Gastrocnemius medialis (tissue), 4 donors: ENCODE measurements around the gene DNM2. TPM values are rescaled to one million over a fixed set of nuclear protein-coding genes. Genes with fewer than 3 reads are reported as not detected.
A peak's percentile ranks its signal among the peaks of the same experiment; 100 is the strongest.

Source experiments
- ATAC-seq, 2 donors: fragments of 150-250 bp; one replicate each; pipeline ENCODE4 v1.9.1; 2016
- DNase-seq, 2 donors: peaks; one replicate each; pipeline ENCODE4 v3.0.0-alpha.2; 2019
- H3K27ac ChIP-seq, 4 donors: fragments of 200-600 bp; sonication (generic); 1 replicate in 1 of 4; 2 replicates in 3 of 4; pipeline ENCODE4 v1.5.1; 2016 to 2018; ENCODE audit warnings: mild to moderate bottlenecking in 2 of 4, moderate library complexity in 1 of 4
- H3K27me3 ChIP-seq, 3 donors: fragments of 200-600 bp; sonication (generic) in 2 of 3; 1 replicate in 1 of 3; 2 replicates in 2 of 3; pipeline versions ENCODE4 v1.5.1 to v1.6.0; 2016 to 2019; ENCODE audit warnings: mild to moderate bottlenecking in 1 of 3, moderate library complexity in 1 of 3
- H3K36me3 ChIP-seq, 2 donors: fragments of 200-600 bp; sonication (generic) in 1 of 2; one replicate each; pipeline ENCODE4 v1.5.1; 2017 to 2018
- H3K4me1 ChIP-seq, 2 donors: fragments of 200-600 bp; sonication (generic) in 1 of 2; one replicate each; pipeline ENCODE4 v1.5.1; 2016 to 2017; ENCODE audit warnings: mild to moderate bottlenecking in 2 of 2
- H3K4me3 ChIP-seq, 4 donors: fragments of 200-600 bp; sonication (generic) in 3 of 4; 1 replicate in 1 of 4; 2 replicates in 3 of 4; pipeline ENCODE4 v1.5.1; 2016 to 2019; ENCODE audit warnings: mild to moderate bottlenecking in 2 of 4
- H3K9me3 ChIP-seq, 3 donors: fragments of 200-600 bp; sonication (generic) in 2 of 3; 1 replicate in 1 of 3; 2 replicates in 2 of 3; pipeline ENCODE4 v1.5.1; 2016 to 2019
- POLR2A ChIP-seq, 2 donors: fragments of 450-650 bp; IDR thresholded peaks; one replicate each; pipeline ENCODE4 v1.6.1; 2017; ENCODE audit warnings: antibody characterized with exemption in 2 of 2, mild to moderate bottlenecking in 2 of 2, moderate library complexity in 2 of 2
- in situ Hi-C, 4 donors: fragments of 200-750 bp; cut with MboI; loops; one replicate each; pipeline versions ENCODE4 v1.15.0 to v1.8.0; 2017; ENCODE audit warnings: low sequenced_read_pairs in 4 of 4
- intact Hi-C: fragments of 100-400 bp; cut with DNase I; formaldehyde crosslinking; loops from one replicate; pipeline ENCODE4 v1.15.1; 2023; ENCODE audit warnings: low total_unique reads
- total RNA-seq, 4 donors: library from RNA; depleted of rRNA; stranded (reverse); fragments of >200 nt; gene quantifications; one replicate each; pipeline versions ENCODE4 v1.1.0 to v1.2.3, GENCODE V29; 2016
- TF ChIP-seq, protein P1 (sequence below), 5 experiments: fragments of 450-650 bp in 3 of 5; fragments of 200-600 bp in 2 of 5; sonication (generic) in 2 of 5; IDR thresholded peaks in 4 of 5; conservative IDR thresholded peaks in 1 of 5; 1 replicate in 4 of 5; 2 replicates in 1 of 5; pipeline ENCODE4 v1.5.1; 2016 to 2019; ENCODE audit warnings: antibody characterized with exemption in 5 of 5, mild to moderate bottlenecking in 3 of 5, moderate library complexity in 3 of 5

The DNM2 gene
- total RNA-seq, 4 donors from 2014 or later = 76.2 to 131 (median 108) TPM

DNA sequence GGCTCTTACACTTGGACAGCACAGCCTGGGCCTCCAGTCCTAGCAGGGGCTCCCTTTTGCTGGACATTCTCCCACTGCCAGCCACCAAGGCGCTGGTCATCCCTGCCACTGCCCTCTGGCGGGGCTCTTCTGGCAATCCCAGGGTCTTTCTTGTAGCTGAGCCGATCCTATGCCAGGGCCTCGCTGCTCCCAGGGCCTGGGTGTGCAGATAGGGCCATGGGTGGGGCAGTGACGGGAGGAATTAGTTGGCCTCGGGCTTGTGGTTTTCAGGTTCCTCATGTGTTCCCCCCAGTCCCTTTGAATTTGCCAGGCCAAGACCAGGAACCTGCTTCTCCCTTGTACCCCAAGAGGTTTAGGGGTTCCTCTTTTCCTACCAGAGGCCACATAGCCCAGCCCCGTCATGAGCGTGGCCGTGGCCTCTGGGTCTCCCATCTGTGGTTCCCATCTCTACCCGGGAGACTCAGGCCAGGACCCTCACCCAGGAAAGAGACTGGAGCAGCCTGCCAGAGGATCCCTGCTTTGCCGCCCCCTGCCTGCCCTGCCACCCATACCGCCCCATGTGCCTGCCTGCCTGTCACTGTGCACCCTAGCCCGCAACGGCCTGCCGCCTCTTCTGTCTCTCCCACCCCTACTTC lies 91.9 kb downstream of the DNM2 start:
- no peak overlapping the region for H3K27ac ChIP-seq
- H3K4me1 ChIP-seq = no peaks in the 10 kb centered on the region
- ATAC-seq (no peak), DNase-seq (no peak)
- intact Hi-C loops (no loop called here), in situ Hi-C loops (no loop called here)
- peaks cover 0 to 72% of the 10 kb centered on the region in 2 donors for H3K36me3 ChIP-seq
- H3K4me3 ChIP-seq = no peak overlapping the region
- H3K27me3 ChIP-seq = no peaks in the 10 kb centered on the region
- H3K9me3 ChIP-seq = no peaks in the 10 kb centered on the region
- TF ChIP-seq POLR2A (IDR thresholded peaks at IDR 0.05) = no peak
- TF ChIP-seq, protein P1, sequence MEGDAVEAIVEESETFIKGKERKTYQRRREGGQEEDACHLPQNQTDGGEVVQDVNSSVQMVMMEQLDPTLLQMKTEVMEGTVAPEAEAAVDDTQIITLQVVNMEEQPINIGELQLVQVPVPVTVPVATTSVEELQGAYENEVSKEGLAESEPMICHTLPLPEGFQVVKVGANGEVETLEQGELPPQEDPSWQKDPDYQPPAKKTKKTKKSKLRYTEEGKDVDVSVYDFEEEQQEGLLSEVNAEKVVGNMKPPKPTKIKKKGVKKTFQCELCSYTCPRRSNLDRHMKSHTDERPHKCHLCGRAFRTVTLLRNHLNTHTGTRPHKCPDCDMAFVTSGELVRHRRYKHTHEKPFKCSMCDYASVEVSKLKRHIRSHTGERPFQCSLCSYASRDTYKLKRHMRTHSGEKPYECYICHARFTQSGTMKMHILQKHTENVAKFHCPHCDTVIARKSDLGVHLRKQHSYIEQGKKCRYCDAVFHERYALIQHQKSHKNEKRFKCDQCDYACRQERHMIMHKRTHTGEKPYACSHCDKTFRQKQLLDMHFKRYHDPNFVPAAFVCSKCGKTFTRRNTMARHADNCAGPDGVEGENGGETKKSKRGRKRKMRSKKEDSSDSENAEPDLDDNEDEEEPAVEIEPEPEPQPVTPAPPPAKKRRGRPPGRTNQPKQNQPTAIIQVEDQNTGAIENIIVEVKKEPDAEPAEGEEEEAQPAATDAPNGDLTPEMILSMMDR (IDR thresholded peaks at IDR 0.05 in 4 of 5, conservative IDR thresholded peaks at IDR 0.05 in 1 of 5) = no peak

GRCh38 chr19:10811391-10812111 lies 93.7 kb downstream of the DNM2 start:
- in situ Hi-C loops (no loop called here), intact Hi-C loops (no loop called here)
- DNase-seq = no peak
- Histone ChIP-seq H3K4me3 (no peak overlapping the region), H3K27me3 (no peaks in the 10 kb centered on the region), H3K9me3 (no peaks in the 10 kb centered on the region), H3K27ac (no peak overlapping the region), H3K4me1 (no peaks in the 10 kb centered on the region), H3K36me3 (peaks cover 0 to 62% of the 10 kb centered on the region in 2 donors)
- TF ChIP-seq, protein P1 (IDR thresholded peaks at IDR 0.05 in 4 of 5, conservative IDR thresholded peaks at IDR 0.05 in 1 of 5) = no peak
- TF ChIP-seq POLR2A (IDR thresholded peaks at IDR 0.05) = no peak
- ATAC-seq = no peak

DNA sequence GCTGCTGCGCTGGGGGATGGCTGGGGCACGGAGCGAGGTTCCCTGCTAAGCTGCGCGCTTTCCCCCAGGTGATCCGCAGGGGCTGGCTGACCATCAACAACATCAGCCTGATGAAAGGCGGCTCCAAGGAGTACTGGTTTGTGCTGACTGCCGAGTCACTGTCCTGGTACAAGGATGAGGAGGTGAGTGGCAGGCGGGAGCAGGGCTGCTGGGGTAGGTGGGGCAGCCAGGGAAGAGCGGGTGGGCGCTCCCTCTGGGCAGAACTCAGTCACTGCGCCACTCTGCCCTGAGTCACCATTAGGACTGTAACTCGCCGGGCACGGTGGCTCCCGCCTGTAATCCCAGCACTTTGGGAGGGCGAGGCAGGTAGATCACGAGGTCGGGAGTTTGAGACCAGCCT lies 94.3 kb downstream of the DNM2 start:
- in situ Hi-C loops = no loop called here
- ATAC-seq = no peak
- no peaks in the 10 kb centered on the region for H3K9me3 ChIP-seq
- no peak for TF ChIP-seq POLR2A (IDR thresholded peaks at IDR 0.05)
- TF ChIP-seq, protein P1 (IDR thresholded peaks at IDR 0.05 in 4 of 5, conservative IDR thresholded peaks at IDR 0.05 in 1 of 5) = no peak
- no peak for DNase-seq
- no peak overlapping the region for H3K4me3 ChIP-seq
- H3K36me3 ChIP-seq = peaks cover 0 to 57% of the 10 kb centered on the region in 2 donors
- no peaks in the 10 kb centered on the region for H3K27me3 ChIP-seq
- intact Hi-C loops = no loop called here
- H3K4me1 ChIP-seq = no peaks in the 10 kb centered on the region
- no peak overlapping the region for H3K27ac ChIP-seq

DNA sequence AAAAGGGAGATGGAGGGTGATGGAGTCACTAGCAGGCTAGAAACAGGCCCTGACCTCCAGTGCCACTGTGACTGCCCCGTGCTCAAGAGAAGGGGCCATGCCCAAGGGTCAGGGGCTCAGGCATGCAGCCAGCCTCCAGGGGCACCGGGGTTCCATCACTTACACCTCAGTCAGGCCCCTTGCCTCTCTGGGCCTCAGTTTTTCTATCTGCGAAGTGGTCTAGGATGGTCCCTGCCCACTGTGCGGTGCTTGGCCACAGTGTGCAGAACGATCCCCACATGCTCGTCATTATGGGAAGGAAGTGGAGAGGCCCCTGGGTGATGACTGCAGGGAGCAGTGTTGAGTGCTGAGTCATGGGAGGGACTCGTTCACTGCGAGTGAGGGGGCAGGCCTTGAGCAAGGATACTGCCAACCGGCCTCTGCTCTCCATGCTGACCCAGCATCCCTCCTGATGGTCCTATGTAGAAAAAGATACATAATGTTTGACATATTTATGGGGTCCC lies 95.1 kb downstream of the DNM2 start:
- Histone ChIP-seq H3K4me1 (no peaks in the 10 kb centered on the region), H3K36me3 (peaks cover 0 to 57% of the 10 kb centered on the region in 2 donors), H3K4me3 (no peak overlapping the region), H3K27ac (peak overlapping the region in 3 of 4 donors; percentile 25 to 50 (median 30)), H3K27me3 (no peaks in the 10 kb centered on the region), H3K9me3 (no peaks in the 10 kb centered on the region)
- TF ChIP-seq, protein P1 (IDR thresholded peaks at IDR 0.05 in 4 of 5, conservative IDR thresholded peaks at IDR 0.05 in 1 of 5) = no peak
- TF ChIP-seq POLR2A (IDR thresholded peaks at IDR 0.05) = no peak
- intact Hi-C loops (no loop called here), in situ Hi-C loops (no loop called here)
- peak in 1 of 2 donors; percentile 44 for DNase-seq
- ATAC-seq = peak in 1 of 2 donors; percentile 27
